SK-N-SH (cell line): ENCODE measurements around the gene POU2F3. TPM values are rescaled to one million over a fixed set of nuclear protein-coding genes. Genes with fewer than 3 reads are reported as not detected.
A peak's percentile ranks its signal among the peaks of the same experiment; 100 is the strongest.

ENCODE experiments used
- CTCF ChIA-PET: fragments of 300-600, 350-600 bp; formaldehyde crosslinking; extraction: SDS; loops from one replicate; lab custom pipeline; 2021; lab: Yijun Ruan, JAX
- POLR2A ChIA-PET: fragments of 350-600 bp; sonication (Branson Sonifier 250); formaldehyde crosslinking; extraction: SDS; loops from one replicate; lab custom pipeline; 2020; ENCODE audit warnings: antibody characterized with exemption, inconsistent platforms; lab: Yijun Ruan, JAX
- DNase-seq: peaks from one replicate; pipeline ENCODE4 v3.0.0; 2012
- H2AFZ ChIP-seq: fragments of 200-600 bp; sonication (generic); 2 replicates; pipeline ENCODE4 v1.8.1; 2016; ENCODE audit warnings: antibody characterized with exemption, mild to moderate bottlenecking, low read depth
- H3F3A ChIP-seq: fragments of 200-600 bp; sonication (generic); replicated peaks from 2 replicates; pipeline ENCODE3; 2016; ENCODE audit warnings: antibody characterized with exemption, mild to moderate bottlenecking; ENCODE audit not compliant: insufficient read depth
- H3K27ac ChIP-seq, 2 experiments: fragments of 200-500 bp in 1 of 2; fragments of 200-600 bp in 1 of 2; sonication (Bioruptor generic) in 1 of 2; sonication (generic), shearing (Covaris generic) in 1 of 2; 2 replicates each; pipeline versions ENCODE4 v1.5.1 to v1.6.1; 2014 to 2016; ENCODE audit warnings: low read depth in 2 of 2, inconsistent platforms in 1 of 2, low read length in 1 of 2, mild to moderate bottlenecking in 1 of 2, mixed read lengths in 1 of 2
- H3K27me3 ChIP-seq: fragments of 200-600 bp; sonication (generic), shearing (Covaris generic); 2 replicates; pipeline ENCODE4 v1.6.1; 2016; ENCODE audit warnings: mixed run types; ENCODE audit not compliant: insufficient read depth
- H3K36me3 ChIP-seq, 2 experiments: fragments of 200-500 bp in 1 of 2; fragments of 200-600 bp in 1 of 2; sonication (Bioruptor generic) in 1 of 2; sonication (generic) in 1 of 2; replicated peaks in 1 of 2; 2 replicates each; pipeline versions ENCODE3 to v1.5.1; 2014 to 2016; ENCODE audit warnings: low read length in 1 of 2, mild to moderate bottlenecking in 1 of 2; ENCODE audit not compliant: insufficient read depth in 2 of 2, control insufficient read depth in 1 of 2
- H3K4me1 ChIP-seq, 2 experiments: fragments of 200-500 bp in 1 of 2; fragments of 200-600 bp in 1 of 2; sonication (Bioruptor generic) in 1 of 2; sonication (generic), shearing (Covaris generic) in 1 of 2; 2 replicates each; pipeline versions ENCODE4 v1.5.1 to v1.6.1; 2014 to 2016; ENCODE audit warnings: low read depth in 1 of 2, low read length in 1 of 2, mixed run types in 1 of 2; ENCODE audit not compliant: insufficient read depth in 2 of 2, control insufficient read depth in 1 of 2
- H3K4me2 ChIP-seq: fragments of 200-600 bp; sonication (generic), shearing (Covaris generic); 2 replicates; pipeline ENCODE4 v1.6.1; 2017; ENCODE audit warnings: mixed run types
- H3K4me3 ChIP-seq, 2 experiments: fragments of 200-500 bp in 1 of 2; fragments of 200-600 bp in 1 of 2; sonication (Bioruptor generic) in 1 of 2; sonication (generic), shearing (Covaris generic) in 1 of 2; 2 replicates each; pipeline versions ENCODE4 v1.5.1 to v1.8.1; 2014 to 2016; ENCODE audit warnings: low read depth in 2 of 2, inconsistent platforms in 1 of 2, low read length in 1 of 2, mild to moderate bottlenecking in 1 of 2, mixed read lengths in 1 of 2, moderate library complexity in 1 of 2
- H3K79me2 ChIP-seq: fragments of 200-600 bp; sonication (generic); 2 replicates; pipeline ENCODE4 v1.8.1; 2017; ENCODE audit warnings: mild to moderate bottlenecking; ENCODE audit not compliant: insufficient read depth
- H3K9ac ChIP-seq: fragments of 200-600 bp; sonication (generic); 2 replicates; pipeline ENCODE4 v1.6.1; 2017; ENCODE audit warnings: mixed run types
- H3K9me2 ChIP-seq: fragments of 200-600 bp; sonication (generic); 2 replicates; pipeline ENCODE4 v1.6.1; 2017; ENCODE audit warnings: mixed run types
- H3K9me3 ChIP-seq: fragments of 200-600 bp; sonication (generic); 2 replicates; pipeline ENCODE4 v1.6.1; 2017; ENCODE audit warnings: mixed run types, mild to moderate bottlenecking, moderate library complexity
- H4K20me1 ChIP-seq: fragments of 200-600 bp; sonication (generic); 2 replicates; pipeline ENCODE4 v1.6.1; 2017; ENCODE audit warnings: mild to moderate bottlenecking, mixed run types; ENCODE audit not compliant: insufficient read depth
- FOXJ3 ChIP-seq: sonication (generic); formaldehyde crosslinking; IDR thresholded peaks from 2 replicates; pipeline ENCODE4 v1.5.1; 2020; ENCODE audit warnings: mild to moderate bottlenecking, missing genetic modification reagents
- GABPA ChIP-seq: IDR thresholded peaks from 2 replicates; pipeline ENCODE4 v1.4.0; 2012; ENCODE audit warnings: low read depth, mild to moderate bottlenecking
- GATA2 ChIP-seq: sonication (generic); formaldehyde crosslinking; IDR thresholded peaks from 2 replicates; pipeline ENCODE4 v1.5.0; 2020; ENCODE audit warnings: mild to moderate bottlenecking, missing genetic modification reagents
- MAX ChIP-seq: IDR thresholded peaks from 2 replicates; pipeline ENCODE4 v1.4.0; 2012; ENCODE audit warnings: low read depth
- MXI1 ChIP-seq: IDR thresholded peaks from 2 replicates; pipeline ENCODE4 v1.6.1; 2012; ENCODE audit warnings: mild to moderate bottlenecking, low read depth, low read length, improper control_type of control experiment
- RCOR1 ChIP-seq: fragments of 150-350 bp; IDR thresholded peaks from 2 replicates; pipeline ENCODE4 v1.6.1; 2017; ENCODE audit warnings: antibody characterized with exemption, low read length
- SIN3A ChIP-seq: IDR thresholded peaks from 2 replicates; pipeline ENCODE4 v1.6.1; 2012; ENCODE audit warnings: low read depth, mild to moderate bottlenecking, low read length, moderate library complexity, borderline replicate concordance
- USF2 ChIP-seq: fragments of 150-350 bp; IDR thresholded peaks from 2 replicates; pipeline ENCODE4 v1.6.1; 2017; ENCODE audit warnings: antibody characterized with exemption, low read length, low read depth, borderline replicate concordance
- WGBS: methylation state at CpG from one replicate; pipeline ENCODE4 v1.1.6; 2017; ENCODE audit warnings: low lambda C conversion rate; 5-methylcytosine and 5-hydroxymethylcytosine counted together
- polyA plus RNA-seq, 3 experiments: library from polyadenylated mRNA; depleted of rRNA; stranded (reverse); fragments of >200 nt; gene quantifications; 2 replicates each; pipeline ENCODE4 v1.2.3, GENCODE V29; 2012

Gene POU2F3
- polyA plus RNA-seq, 1 of the 3 experiments (the other 2 are of a cell fraction): 0.02 TPM

GRCh38 chr11:120338107-120338933 lies 98.4 kb downstream of the POU2F3 start:
- H3K4me2 ChIP-seq: peak overlapping the region; percentile 92
- TF ChIP-seq USF2: no peak
- peak; percentile 34; the same call in 1 of the 2 replicates for TF ChIP-seq GABPA
- TF ChIP-seq, all 33 proteins: peak for 1
- H2AFZ ChIP-seq: no peak overlapping the region
- H3K4me1 ChIP-seq: peaks cover 13 to 16% of the 10 kb centered on the region in 2 experiments; a peak in 3 of 4 replicates
- H3K27ac ChIP-seq: peak overlapping the region; percentile 78 to 92; a peak in 3 of 4 replicates
- H3K27me3 ChIP-seq: no peaks in the 10 kb centered on the region
- H4K20me1 ChIP-seq: peaks cover 64% of the 10 kb centered on the region
- H3K9ac ChIP-seq: peak overlapping the region; percentile 92
- H3K4me3 ChIP-seq: peak overlapping the region; percentile 91 to 93
- POLR2A ChIA-PET: interaction anchor here (1.0 kb wide), 1 partner anchor 401 kb away, joined by 3 read pairs; no protein-coding TSS in a partner anchor
- 11% methylated on average over 7 of the region's 7 CpGs for WGBS
- peaks cover 69% of the 10 kb centered on the region for H3K79me2 ChIP-seq
- no peaks in the 10 kb centered on the region for H3K9me2 ChIP-seq
- H3K9me3 ChIP-seq: 0 out of 2 replicates have a peak, but pooled peaks cover 5% of the 10 kb centered on the region
- H3F3A ChIP-seq: peaks cover 33% of the 10 kb centered on the region
- CTCF ChIA-PET: interaction anchor here (0.7 to 1.8 kb wide), 6 partner anchors 8 to 857 kb away, joined by 3 to 6 read pairs (median 4); partner anchors contain the start of gene GRIK4
- H3K36me3 ChIP-seq: no peaks in the 10 kb centered on the region
- no peak for DNase-seq

- ChIA-PET POLR2A (no interaction called here), CTCF (interaction anchor here (1.0 to 1.6 kb wide), 5 partner anchors 10 to 855 kb away, joined by 3 to 4 read pairs (median 3); partner anchors contain the start of gene GRIK4)
- Histone ChIP-seq H2AFZ (no peak overlapping the region), H3K27ac (peak overlapping the region; percentile 43 to 84; a peak in 3 of 4 replicates), H3K9me3 (0 out of 2 replicates have a peak, but pooled peaks cover 5% of the 10 kb centered on the region), H3F3A (peaks cover 28% of the 10 kb centered on the region), H3K4me1 (peaks cover 15 to 22% of the 10 kb centered on the region in 2 experiments), H3K79me2 (peaks cover 80% of the 10 kb centered on the region), H3K27me3 (no peaks in the 10 kb centered on the region), H3K4me2 (peak overlapping the region; percentile 92), H3K9ac (peak overlapping the region; percentile 92; the same call in 1 of the 2 replicates), H3K4me3 (peak overlapping the region; percentile 91 to 93), H3K9me2 (no peaks in the 10 kb centered on the region), H3K36me3 (no peaks in the 10 kb centered on the region), H4K20me1 (peaks cover 75% of the 10 kb centered on the region)
- DNase-seq: peak; percentile 51
- TF ChIP-seq FOXJ3 (CRISPR knock-in tag) (no peak), MAX (no peak), SIN3A (peak; percentile 32; the same call in 1 of the 2 replicates), GATA2 (CRISPR knock-in tag) (peak; percentile 46; the same call in 1 of the 2 replicates), RCOR1 (peak; percentile 40; the same call in 1 of the 2 replicates), MXI1 (peak; percentile 92)
- 33% methylated on average over 6 of the region's 6 CpGs for WGBS
Observed at GRCh38 chr11:120339394-120339890, 99.5 kb downstream of the POU2F3 start.
